22Rv1 (cell line): ENCODE results near the gene PARD3.

ENCODE experiments used
- CTCF ChIP-seq: fragments of 450-650 bp; IDR thresholded peaks from 2 replicates; pipeline ENCODE4 v1.5.1; 2017; ENCODE audit warnings: mild to moderate bottlenecking
- ZFX ChIP-seq: fragments of 450-650 bp; IDR thresholded peaks from 2 replicates; pipeline ENCODE4 v1.6.1; 2017; ENCODE audit warnings: antibody characterized with exemption, borderline replicate concordance

- TF ChIP-seq CTCF (no peak), ZFX (no peak)
Observed at GRCh38 chr10:34698979-34699378, 116.1 kb downstream of the PARD3 start.
